Transverse colon (tissue), 4 donors: ENCODE results near the gene KCNIP3.

Experiments used
- CTCF ChIP-seq, 5 experiments: fragments of 200-600 bp in 3 of 5; fragments of 450-650 bp in 2 of 5; sonication (generic) in 3 of 5; IDR thresholded peaks; 1 replicate in 2 of 5; 2 replicates in 3 of 5; pipeline ENCODE4 v1.5.1; 2016 to 2017; ENCODE audit warnings: antibody characterized with exemption in 5 of 5, inconsistent platforms in 3 of 5, mild to moderate bottlenecking in 2 of 5, moderate library complexity in 1 of 5
- POLR2A ChIP-seq: fragments of 450-650 bp; IDR thresholded peaks from one replicate; pipeline ENCODE4 v1.6.1; 2016; ENCODE audit warnings: antibody characterized with exemption, mild to moderate bottlenecking, moderate library complexity
- POLR2AphosphoS5 ChIP-seq, 3 donors: sonication (generic); formaldehyde crosslinking; IDR thresholded peaks; one replicate each; pipeline ENCODE4 v1.6.1; 2016; ENCODE audit warnings: antibody characterized with exemption in 3 of 3

GRCh38 chr2:95298486-95299111 lies 1.5 kb downstream of the KCNIP3 start:
- TF ChIP-seq CTCF (IDR thresholded peaks at IDR 0.05) (no peak), POLR2A (no peak), POLR2AphosphoS5 (IDR thresholded peaks at IDR 0.05) (no peak)
